GM13976 (cell line): ENCODE measurements around the gene USP37.

Experiments used
- DNase-seq: peaks from one replicate; pipeline ENCODE4 v3.0.0; 2012; ENCODE audit warnings: low spot score
- CTCF ChIP-seq: IDR thresholded peaks from 2 replicates; pipeline ENCODE4 v1.5.1; 2012; ENCODE audit warnings: borderline replicate concordance, mild to moderate bottlenecking; ENCODE audit not compliant: insufficient read depth; ENCODE audit errors: extremely low read depth, missing control alignments, control extremely low read depth
- in situ Hi-C: fragments of 300-500 bp; cut with MboI; formaldehyde crosslinking; loops from one replicate; pipeline ENCODE4 v1.12.0; 2022; ENCODE audit warnings: low sequenced_read_pairs, mixed read lengths, inconsistent platforms; ENCODE audit not compliant: unreplicated experiment

The USP37 gene

GRCh38 chr2:218422403-218423086, 145.6 kb downstream of the USP37 start:
- in situ Hi-C loops: loop anchor here (25.0 kb wide), 2 partner anchors 215 to 415 kb away; partner anchors contain the start of gene PRKAG3

GRCh38 chr2:218421027-218421426, 147.1 kb downstream of the USP37 start:
- no peak for TF ChIP-seq CTCF
- in situ Hi-C loops: loop anchor here (25.0 kb wide), 2 partner anchors 216 to 416 kb away; partner anchors contain the start of gene PRKAG3
- DNase-seq: no peak

More at GRCh38 chr2:218422403-218423086, 145.6 kb downstream of the USP37 start:
- TF ChIP-seq CTCF: no peak
- no peak for DNase-seq

DNA sequence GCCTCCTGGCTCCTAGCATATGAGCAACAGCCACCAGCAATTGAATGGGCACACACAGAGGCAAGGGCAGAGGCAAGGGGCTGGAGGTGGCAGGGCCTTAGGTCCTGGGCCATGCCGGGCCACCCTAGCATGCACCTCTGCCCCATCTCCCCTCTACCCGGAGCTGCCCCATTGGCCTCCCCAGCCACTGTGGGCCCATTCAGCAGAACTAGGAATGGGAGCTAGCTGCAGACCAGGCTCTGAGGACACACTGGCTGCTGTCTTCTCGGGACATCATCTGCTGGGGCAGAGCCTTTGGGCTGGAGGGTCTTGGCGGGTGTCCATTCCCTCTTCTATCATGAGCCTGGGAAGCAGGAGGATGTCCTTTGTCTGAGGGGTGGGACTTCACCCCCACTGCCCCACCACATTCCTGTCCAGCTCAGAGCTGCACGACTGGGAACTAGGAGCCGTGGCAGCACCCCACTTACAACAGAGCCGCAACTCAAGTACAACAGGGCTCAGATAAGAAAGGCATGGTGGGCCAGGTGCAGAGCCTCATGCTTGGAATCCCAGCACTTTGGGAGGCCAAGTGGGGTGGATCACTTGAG, 148.4 kb downstream of the USP37 start:
- in situ Hi-C loops: loop anchor here (25.0 kb wide), 2 partner anchors 218 to 418 kb away; partner anchors contain the start of gene PRKAG3

GRCh38 chr2:218418717-218419458, 149.3 kb downstream of the USP37 start, which contains the start of gene VIL1:
Gene VIL1, plus strand, starts transcription at chr2:218419123. Its CDS starts 4,656 bp downstream, at chr2:218423779.
- TF ChIP-seq CTCF: no peak
- DNase-seq: no peak
- in situ Hi-C loops: loop anchor here (25.0 kb wide), 2 partner anchors 218 to 418 kb away; partner anchors contain the start of gene PRKAG3

More for the DNA sequence above, 148.4 kb downstream of the USP37 start:
- no peak for TF ChIP-seq CTCF
- no peak for DNase-seq

- in situ Hi-C loops: loop anchor here (25.0 kb wide), 2 partner anchors 219 to 419 kb away; partner anchors contain the start of gene PRKAG3
- no peak for DNase-seq
- TF ChIP-seq CTCF: no peak
These were observed 149.8 kb downstream of the USP37 start for GRCh38 chr2:218418321-218418716.

DNA sequence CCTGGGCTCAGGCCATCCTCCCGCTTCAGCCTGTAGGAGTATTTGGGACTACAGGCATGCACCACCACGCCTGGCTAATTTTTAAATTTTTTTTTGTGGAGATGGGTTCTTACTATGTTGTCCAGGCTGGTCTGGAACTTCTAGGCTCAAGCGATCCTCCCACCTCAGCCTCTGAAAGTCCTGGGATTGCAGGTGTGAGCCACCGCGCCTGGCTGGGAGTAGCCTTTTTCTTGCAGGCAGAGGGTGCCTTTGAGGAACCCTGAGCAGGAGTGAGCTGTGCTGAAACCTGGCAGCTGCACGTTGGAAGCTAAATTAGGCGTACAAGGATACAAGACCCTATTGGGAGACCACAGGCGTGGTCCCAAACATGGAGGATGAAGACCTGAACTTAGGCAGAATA, 160.4 kb downstream of the USP37 start:
- in situ Hi-C loops: loop anchor here (25.0 kb wide), 2 partner anchors 230 to 430 kb away; partner anchors contain the start of gene PRKAG3
- DNase-seq: no peak
- no peak for TF ChIP-seq CTCF
